ENCODE measurements around the gene SPRR5.

The SPRR5 gene

DNA sequence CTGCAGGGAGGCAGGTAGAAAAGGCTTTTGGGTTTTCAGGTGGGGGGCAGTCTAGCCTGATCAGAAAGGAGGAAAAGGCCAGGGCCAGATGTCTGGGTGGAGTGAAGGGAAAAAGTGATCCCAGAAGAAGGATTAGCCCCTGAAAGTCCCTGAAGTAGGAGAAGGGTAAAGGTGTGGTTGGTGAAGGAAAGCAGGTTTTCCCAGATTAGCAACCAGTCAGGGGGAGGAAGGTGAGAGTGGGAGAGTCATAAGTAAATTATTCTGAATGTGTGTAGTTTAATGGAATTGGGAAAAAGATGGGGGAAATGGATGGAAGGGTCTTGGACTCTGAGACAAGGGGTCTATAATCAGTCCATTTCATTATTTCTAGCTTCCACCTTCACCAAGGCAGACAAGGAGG, 36.2 kb downstream of the SPRR5 start:
- DNase-seq (ENCODE audit: low read depth), result no peak

GRCh38 chr1:152983743-152984142, 36.7 kb downstream of the SPRR5 start, which contains the start of gene SPRR1A:
TSS of gene SPRR1A (plus strand) at chr1:152984081. CDS start at chr1:152985231, 1,150 bp downstream.
- no peak for DNase-seq (ENCODE audit: low read depth)

- DNase-seq (ENCODE audit: low read depth), result no peak
Observed at GRCh38 chr1:152986578-152986977, 39.6 kb downstream of the SPRR5 start.

DNA sequence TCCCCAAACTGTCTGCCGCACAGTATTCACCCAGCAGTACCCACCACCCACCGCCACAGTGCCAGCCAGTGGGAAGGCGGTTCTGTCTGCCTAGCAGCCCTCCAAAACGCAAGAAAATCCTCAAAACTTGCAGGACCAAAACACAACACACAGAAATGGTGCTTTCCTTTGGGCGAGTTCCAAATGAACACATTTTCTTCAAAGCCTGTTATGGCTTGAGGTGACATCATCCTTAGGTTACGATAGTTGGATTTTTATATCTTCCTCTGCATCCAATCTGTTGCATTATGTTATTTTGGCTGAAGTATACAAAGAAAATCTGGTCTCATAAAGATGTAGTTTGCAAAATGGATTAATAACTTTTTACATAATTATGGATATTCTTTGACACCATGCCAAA, 46.2 kb downstream of the SPRR5 start:
- DNase-seq (ENCODE audit: low read depth), result no peak

DNA sequence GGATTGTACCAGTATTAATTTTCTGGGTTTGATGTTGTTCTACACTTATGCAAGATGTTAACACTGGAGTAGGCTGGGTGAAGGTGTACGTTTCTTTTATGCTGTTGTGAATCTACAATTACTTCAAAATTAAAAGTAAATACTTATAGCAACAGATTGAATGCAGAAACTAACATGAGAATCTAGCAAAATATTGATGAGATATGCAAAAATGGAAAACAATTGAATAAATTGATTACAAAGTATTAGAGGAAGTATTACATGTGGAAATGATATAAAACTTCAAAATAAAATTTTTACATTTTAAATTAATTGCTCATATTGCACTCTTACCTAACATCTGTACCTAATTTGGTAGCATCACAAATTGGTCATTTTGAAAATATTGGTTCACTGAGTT, 48.8 kb downstream of the SPRR5 start:
- DNase-seq (ENCODE audit: low read depth), result no peak

- DNase-seq (ENCODE audit: low read depth), result no peak
Observed at GRCh38 chr1:152996633-152997400, 49.8 kb downstream of the SPRR5 start.

- no peak for DNase-seq (ENCODE audit: low read depth)
Observed at GRCh38 chr1:152997901-152998300, 50.9 kb downstream of the SPRR5 start.

DNA sequence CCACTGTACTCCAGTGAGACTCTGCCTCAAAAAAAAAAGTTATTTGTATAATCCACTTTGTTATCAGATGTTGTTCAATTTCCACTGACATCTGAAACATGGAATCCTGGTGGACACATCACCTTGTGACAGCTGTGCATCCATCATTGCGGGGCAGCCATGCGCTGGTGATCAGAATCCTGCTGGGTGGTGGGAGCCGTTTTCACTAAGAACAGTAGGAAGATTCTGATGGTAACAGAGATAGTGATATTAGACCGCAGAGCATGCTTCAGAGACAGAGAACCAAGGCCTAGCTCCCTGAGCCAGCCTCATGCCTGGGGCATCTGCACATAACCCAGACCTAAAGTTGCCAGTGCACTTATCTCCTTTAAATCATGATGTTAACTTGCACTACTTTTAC, 51.5 kb downstream of the SPRR5 start:
- no peak for DNase-seq (ENCODE audit: low read depth)
